ENCODE data around the gene LST1. TPM values are rescaled to one million over a fixed set of nuclear protein-coding genes. Genes with fewer than 3 reads are reported as not detected.

Gene LST1
- total RNA-seq, 1 donor from 2014 or later, result not detected

DNA sequence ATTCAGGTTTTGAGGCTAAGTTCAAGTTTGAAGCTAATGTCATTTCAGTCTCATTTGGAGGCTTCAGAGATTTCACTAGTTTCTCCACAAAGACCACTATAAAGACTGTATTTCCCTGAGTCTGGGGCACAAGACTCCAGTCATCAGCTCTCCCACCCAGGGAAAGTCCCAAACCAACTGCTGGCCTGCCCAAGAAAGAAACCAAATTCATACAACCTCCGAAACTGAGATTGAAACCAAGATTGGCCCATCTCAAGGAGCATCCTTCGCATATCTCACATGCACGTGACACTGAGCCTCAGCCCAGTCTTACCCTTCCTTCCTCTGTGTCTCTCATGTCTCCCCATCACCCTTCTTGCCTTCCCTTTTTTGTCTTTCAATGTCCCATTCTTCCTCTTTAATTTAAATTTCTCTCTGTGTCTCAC, 17.5 kb upstream of the LST1 start:
- H4K20me1 ChIP-seq (ENCODE audit: low read depth), result no peaks in the 10 kb centered on the region
- H3K4me1 Mint-ChIP-seq, result peaks cover 15% of the 10 kb centered on the region
- no peak overlapping the region for H3K27ac ChIP-seq
- H3K9me3 ChIP-seq (ENCODE audit: low read depth), result no peaks in the 10 kb centered on the region
- H3K27me3 Mint-ChIP-seq (ENCODE audit: insufficient read depth, low read depth), result peaks cover 12% of the 10 kb centered on the region
- no peaks in the 10 kb centered on the region for H3K9me3 Mint-ChIP-seq
- H3K27me3 ChIP-seq, result no peaks in the 10 kb centered on the region
- no peaks in the 10 kb centered on the region for H3F3A ChIP-seq (ENCODE audit: low read depth)
- no peak overlapping the region for H3K4me3 Mint-ChIP-seq
- no peaks in the 10 kb centered on the region for H3K36me3 ChIP-seq
- no peak overlapping the region for H3K27ac Mint-ChIP-seq
- no peak overlapping the region for H3K9ac ChIP-seq
- no peak overlapping the region for H3K4me2 ChIP-seq
- H3K4me3 ChIP-seq, result no peak overlapping the region
- DNase-seq (ENCODE audit: low spot score), result no peak
- TF ChIP-seq EZH2phosphoT487 (IDR thresholded peaks at IDR 0.05) (no peak), EZH2 (IDR thresholded peaks at IDR 0.05) (no peak)
- TF ChIP-seq, protein P1, sequence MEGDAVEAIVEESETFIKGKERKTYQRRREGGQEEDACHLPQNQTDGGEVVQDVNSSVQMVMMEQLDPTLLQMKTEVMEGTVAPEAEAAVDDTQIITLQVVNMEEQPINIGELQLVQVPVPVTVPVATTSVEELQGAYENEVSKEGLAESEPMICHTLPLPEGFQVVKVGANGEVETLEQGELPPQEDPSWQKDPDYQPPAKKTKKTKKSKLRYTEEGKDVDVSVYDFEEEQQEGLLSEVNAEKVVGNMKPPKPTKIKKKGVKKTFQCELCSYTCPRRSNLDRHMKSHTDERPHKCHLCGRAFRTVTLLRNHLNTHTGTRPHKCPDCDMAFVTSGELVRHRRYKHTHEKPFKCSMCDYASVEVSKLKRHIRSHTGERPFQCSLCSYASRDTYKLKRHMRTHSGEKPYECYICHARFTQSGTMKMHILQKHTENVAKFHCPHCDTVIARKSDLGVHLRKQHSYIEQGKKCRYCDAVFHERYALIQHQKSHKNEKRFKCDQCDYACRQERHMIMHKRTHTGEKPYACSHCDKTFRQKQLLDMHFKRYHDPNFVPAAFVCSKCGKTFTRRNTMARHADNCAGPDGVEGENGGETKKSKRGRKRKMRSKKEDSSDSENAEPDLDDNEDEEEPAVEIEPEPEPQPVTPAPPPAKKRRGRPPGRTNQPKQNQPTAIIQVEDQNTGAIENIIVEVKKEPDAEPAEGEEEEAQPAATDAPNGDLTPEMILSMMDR (IDR thresholded peaks at IDR 0.05), result no peak
- H3K4me1 ChIP-seq, result peaks cover 6% of the 10 kb centered on the region
- H3K79me2 ChIP-seq (ENCODE audit: low read depth), result no peaks in the 10 kb centered on the region
- H2AFZ ChIP-seq (replicated peaks), result no peak overlapping the region
- no peaks in the 10 kb centered on the region for H3K36me3 Mint-ChIP-seq

DNA sequence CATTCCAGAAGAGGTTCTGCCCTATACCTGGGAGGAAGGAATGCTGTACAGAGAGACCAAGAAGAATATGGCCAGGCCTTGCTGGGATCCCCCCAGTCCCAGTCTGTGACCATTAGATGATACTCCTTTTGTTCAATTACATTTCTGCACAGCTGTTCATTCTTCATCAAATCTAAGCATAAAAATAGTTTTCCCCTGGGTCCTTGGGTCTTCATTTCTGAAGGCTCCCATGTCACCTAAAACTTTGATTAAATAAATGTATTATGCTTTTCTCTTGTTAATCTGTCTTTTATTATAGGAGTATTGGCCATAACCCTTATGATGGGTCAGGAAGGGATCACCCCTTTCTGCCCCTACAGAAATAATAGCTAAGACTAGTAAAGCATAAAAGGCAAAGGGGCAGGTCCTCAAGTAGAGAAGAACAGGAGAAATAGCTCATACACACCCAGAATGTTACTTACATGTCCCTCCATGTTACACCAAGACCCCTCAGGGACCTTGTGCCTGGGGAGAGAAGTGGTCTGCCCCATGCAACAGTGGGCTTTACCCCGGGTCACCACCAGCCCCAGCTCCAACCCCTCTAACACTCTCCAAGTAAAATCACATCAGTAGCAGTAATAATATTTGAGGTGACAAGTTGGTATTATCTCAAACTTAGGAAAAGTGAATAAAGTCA, 16.1 kb upstream of the LST1 start:
- TF ChIP-seq, protein P1 (IDR thresholded peaks at IDR 0.05), result no peak
- TF ChIP-seq EZH2phosphoT487 (IDR thresholded peaks at IDR 0.05), result no peak
- no peak for TF ChIP-seq EZH2 (IDR thresholded peaks at IDR 0.05)
- no peaks in the 10 kb centered on the region for H4K20me1 ChIP-seq (ENCODE audit: low read depth)

DNA sequence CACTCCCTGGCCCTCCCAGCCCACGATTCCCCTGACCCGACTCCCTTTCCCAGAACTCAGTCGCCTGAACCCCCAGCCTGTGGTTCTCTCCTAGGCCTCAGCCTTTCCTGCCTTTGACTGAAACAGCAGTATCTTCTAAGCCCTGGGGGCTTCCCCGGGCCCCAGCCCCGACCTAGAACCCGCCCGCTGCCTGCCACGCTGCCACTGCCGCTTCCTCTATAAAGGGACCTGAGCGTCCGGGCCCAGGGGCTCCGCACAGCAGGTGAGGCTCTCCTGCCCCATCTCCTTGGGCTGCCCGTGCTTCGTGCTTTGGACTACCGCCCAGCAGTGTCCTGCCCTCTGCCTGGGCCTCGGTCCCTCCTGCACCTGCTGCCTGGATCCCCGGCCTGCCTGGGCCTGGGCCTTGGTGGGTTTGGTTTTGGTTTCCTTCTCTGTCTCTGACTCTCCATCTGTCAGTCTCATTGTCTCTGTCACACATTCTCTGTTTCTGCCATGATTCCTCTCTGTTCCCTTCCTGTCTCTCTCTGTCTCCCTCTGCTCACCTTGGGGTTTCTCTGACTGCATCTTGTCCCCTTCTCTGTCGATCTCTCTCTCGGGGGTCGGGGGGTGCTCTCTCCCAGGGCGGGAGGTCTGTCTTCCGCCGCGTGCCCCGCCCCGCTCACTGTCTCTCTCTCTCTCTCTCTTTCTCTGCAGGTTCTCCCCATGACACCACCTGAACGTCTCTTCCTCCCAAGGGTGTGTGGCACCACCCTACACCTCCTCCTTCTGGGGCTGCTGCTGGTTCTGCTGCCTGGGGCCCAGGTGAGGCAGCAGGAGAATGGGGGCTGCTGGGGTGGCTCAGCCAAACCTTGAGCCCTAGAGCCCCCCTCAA, 13.8 kb upstream of the LST1 start, which contains the start of gene LTA:
TSS of gene LTA (plus strand) at position 249 of the 871 bp plus-strand sequence. CDS start at position 703, 454 bp downstream.
- H3K4me3 ChIP-seq, result no peak within 1 kb of the TSS
- H3K4me3 Mint-ChIP-seq, result no peak within 1 kb of the TSS
- TF ChIP-seq, protein P1 (IDR thresholded peaks at IDR 0.05), result no peak
- TF ChIP-seq EZH2 (IDR thresholded peaks at IDR 0.05) (no peak), EZH2phosphoT487 (IDR thresholded peaks at IDR 0.05) (no peak)
- H3K9me3 Mint-ChIP-seq, result no peaks in the 10 kb centered on the region
- H3K4me1 Mint-ChIP-seq, result peaks cover 15% of the 10 kb centered on the region
- no peaks in the 10 kb centered on the region for H3K36me3 Mint-ChIP-seq
- no peaks in the 10 kb centered on the region for H3K36me3 ChIP-seq
- no peaks in the 10 kb centered on the region for H3F3A ChIP-seq (ENCODE audit: low read depth)
- H2AFZ ChIP-seq (replicated peaks), result no peak within 1 kb of the TSS
- no peak within 1 kb of the TSS for H3K27ac Mint-ChIP-seq
- H3K4me1 ChIP-seq, result peaks cover 6% of the 10 kb centered on the region
- H3K27me3 ChIP-seq, result no peaks in the 10 kb centered on the region
- H3K27me3 Mint-ChIP-seq (ENCODE audit: insufficient read depth, low read depth), result peaks cover 17% of the 10 kb centered on the region
- no peaks in the 10 kb centered on the region for H3K79me2 ChIP-seq (ENCODE audit: low read depth)
- H3K4me2 ChIP-seq, result no peak within 1 kb of the TSS
- DNase-seq (ENCODE audit: low spot score), result no peak
- H3K9me3 ChIP-seq (ENCODE audit: low read depth), result no peaks in the 10 kb centered on the region
- H3K9ac ChIP-seq, result no peak within 1 kb of the TSS
- H4K20me1 ChIP-seq (ENCODE audit: low read depth), result no peaks in the 10 kb centered on the region
- H3K27ac ChIP-seq, result no peak within 1 kb of the TSS

More for the DNA sequence above, 16.1 kb upstream of the LST1 start:
- Mint-ChIP-seq H3K27me3 (ENCODE audit: insufficient read depth, low read depth) (peaks cover 14% of the 10 kb centered on the region), H3K4me3 (no peak overlapping the region), H3K27ac (no peak overlapping the region), H3K4me1 (peaks cover 15% of the 10 kb centered on the region), H3K9me3 (no peaks in the 10 kb centered on the region), H3K36me3 (no peaks in the 10 kb centered on the region)
- no peak overlapping the region for H3K9ac ChIP-seq
- no peak overlapping the region for H3K27ac ChIP-seq
- H2AFZ ChIP-seq (replicated peaks), result no peak overlapping the region
- H3K79me2 ChIP-seq (ENCODE audit: low read depth), result no peaks in the 10 kb centered on the region
- no peak overlapping the region for H3K4me3 ChIP-seq
- no peak for DNase-seq (ENCODE audit: low spot score)
- H3K4me1 ChIP-seq, result peaks cover 6% of the 10 kb centered on the region
- no peaks in the 10 kb centered on the region for H3K36me3 ChIP-seq
- H3K9me3 ChIP-seq (ENCODE audit: low read depth), result no peaks in the 10 kb centered on the region
- no peak overlapping the region for H3K4me2 ChIP-seq
- no peaks in the 10 kb centered on the region for H3K27me3 ChIP-seq
- no peaks in the 10 kb centered on the region for H3F3A ChIP-seq (ENCODE audit: low read depth)
